Endodermal cell (in vitro differentiated cells): Measurements from ENCODE around the gene GARNL3. TPM values are rescaled to one million over a fixed set of nuclear protein-coding genes. Genes with fewer than 3 reads are reported as not detected.

Source experiments
- DNase-seq: peaks from one replicate; pipeline ENCODE4 v3.0.0-alpha.2; 2017
- H3K27ac ChIP-seq: 2 replicates; pipeline ENCODE4 v1.5.1; 2013; ENCODE audit warnings: mild to moderate bottlenecking, low read depth, low read length, moderate library complexity
- H3K27me3 ChIP-seq: 2 replicates; pipeline ENCODE4 v1.6.1; 2013; ENCODE audit warnings: mild to moderate bottlenecking, low read length, moderate library complexity; ENCODE audit not compliant: insufficient read depth, control insufficient read depth, poor library complexity, severe bottlenecking
- H3K36me3 ChIP-seq: 2 replicates; pipeline ENCODE4 v1.7.0; 2013; ENCODE audit warnings: mild to moderate bottlenecking, low read length, moderate library complexity; ENCODE audit not compliant: control insufficient read depth, insufficient read depth
- H3K4me1 ChIP-seq: one replicate; pipeline ENCODE4 v1.7.0; 2013; ENCODE audit warnings: low read length; ENCODE audit not compliant: control insufficient read depth, insufficient read depth
- H3K4me3 ChIP-seq: 2 replicates; pipeline ENCODE4 v1.5.1; 2013; ENCODE audit warnings: mild to moderate bottlenecking, low read length, moderate library complexity
- H3K9ac ChIP-seq: 2 replicates; pipeline ENCODE4 v1.6.1; 2013; ENCODE audit warnings: mild to moderate bottlenecking, low read length, moderate library complexity; ENCODE audit not compliant: poor library complexity, severe bottlenecking; ENCODE audit errors: extremely low read depth
- H3K9me3 ChIP-seq: 2 replicates; pipeline ENCODE4 v1.6.1; 2013; ENCODE audit warnings: mild to moderate bottlenecking, low read length, moderate library complexity; ENCODE audit not compliant: control insufficient read depth
- H3K27ac Mint-ChIP-seq: 2 replicates; pipeline ENCODE4 v1.8.0; 2020; ENCODE audit warnings: mixed read lengths
- H3K27me3 Mint-ChIP-seq: 2 replicates; pipeline ENCODE4 v1.8.0; 2021; ENCODE audit warnings: mild to moderate bottlenecking, mixed read lengths; ENCODE audit not compliant: insufficient read depth
- H3K36me3 Mint-ChIP-seq: 2 replicates; pipeline ENCODE4 v1.8.0; 2020; ENCODE audit warnings: low read depth, mixed read lengths
- H3K4me1 Mint-ChIP-seq: 2 replicates; pipeline ENCODE4 v1.8.0; 2020; ENCODE audit warnings: mixed read lengths
- H3K4me3 Mint-ChIP-seq: 2 replicates; pipeline ENCODE4 v1.8.0; 2020; ENCODE audit warnings: mild to moderate bottlenecking, moderate library complexity, mixed read lengths
- H3K9me3 Mint-ChIP-seq: 2 replicates; pipeline ENCODE4 v1.8.0; 2020; ENCODE audit warnings: mild to moderate bottlenecking, mixed read lengths
- WGBS, 2 experiments: methylation state at CpG; one replicate each; pipeline versions ENCODE4 v1.1.5 to v1.1.7; 2013; ENCODE audit warnings: missing lambda C conversion rate in 2 of 2, mixed read lengths in 1 of 2; ENCODE audit not compliant: insufficient coverage in 1 of 2, insufficient read length in 1 of 2; 5-methylcytosine and 5-hydroxymethylcytosine counted together
- total RNA-seq, 2 donors: library from RNA; stranded (reverse); fragmentation: NEBNext Ultra II Directional in 1 of 2; extraction: Animal tissue kit (Norgen Biotek cat#: 25700) in 1 of 2; gene quantifications; 2 replicates in 1 of 2; 3 replicates in 1 of 2; pipeline ENCODE4 v1.2.1, GENCODE V29; 2021
- TF ChIP-seq, protein P1 (sequence below): fragments of 200-600 bp; sonication (generic); conservative IDR thresholded peaks from 2 replicates; pipeline ENCODE4 v1.5.0; 2021; ENCODE audit warnings: antibody characterized with exemption, mild to moderate bottlenecking

Gene GARNL3
- total RNA-seq, 2 donors from 2014 or later = 7.2 to 12.8 TPM

DNA sequence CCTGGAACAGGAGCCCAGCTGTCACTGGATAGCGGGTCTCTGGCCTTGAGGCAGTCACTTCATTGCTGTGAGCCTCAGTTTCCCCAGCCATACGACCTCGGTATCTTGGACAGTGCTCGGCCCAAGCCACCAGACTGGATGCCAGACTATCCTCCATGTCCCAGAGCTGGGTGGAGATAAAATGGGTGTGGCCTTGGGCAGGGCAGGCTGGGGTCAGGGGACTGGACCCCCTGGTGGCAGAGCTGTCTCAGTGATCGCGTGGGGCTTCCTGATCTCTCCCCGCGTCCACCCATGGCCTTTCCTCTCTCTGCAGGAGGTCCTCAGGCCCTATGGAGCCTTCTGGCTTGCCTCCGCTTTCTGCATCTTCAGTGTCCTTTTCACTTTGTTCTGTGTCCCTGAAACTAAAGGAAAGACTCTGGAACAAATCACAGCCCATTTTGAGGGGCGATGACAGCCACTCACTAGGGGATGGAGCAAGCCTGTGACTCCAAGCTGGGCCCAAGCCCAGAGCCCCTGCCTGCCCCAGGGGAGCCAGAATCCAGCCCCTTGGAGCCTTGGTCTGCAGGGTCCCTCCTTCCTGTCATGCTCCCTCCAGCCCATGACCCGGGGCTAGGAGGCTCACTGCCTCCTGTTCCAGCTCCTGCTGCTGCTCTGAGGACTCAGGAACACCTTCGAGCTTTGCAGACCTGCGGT lies 142.4 kb downstream of the GARNL3 start:
- H3K9ac ChIP-seq = no peak overlapping the region
- peaks cover 15% of the 10 kb centered on the region for H3K36me3 ChIP-seq
- TF ChIP-seq, protein P1, sequence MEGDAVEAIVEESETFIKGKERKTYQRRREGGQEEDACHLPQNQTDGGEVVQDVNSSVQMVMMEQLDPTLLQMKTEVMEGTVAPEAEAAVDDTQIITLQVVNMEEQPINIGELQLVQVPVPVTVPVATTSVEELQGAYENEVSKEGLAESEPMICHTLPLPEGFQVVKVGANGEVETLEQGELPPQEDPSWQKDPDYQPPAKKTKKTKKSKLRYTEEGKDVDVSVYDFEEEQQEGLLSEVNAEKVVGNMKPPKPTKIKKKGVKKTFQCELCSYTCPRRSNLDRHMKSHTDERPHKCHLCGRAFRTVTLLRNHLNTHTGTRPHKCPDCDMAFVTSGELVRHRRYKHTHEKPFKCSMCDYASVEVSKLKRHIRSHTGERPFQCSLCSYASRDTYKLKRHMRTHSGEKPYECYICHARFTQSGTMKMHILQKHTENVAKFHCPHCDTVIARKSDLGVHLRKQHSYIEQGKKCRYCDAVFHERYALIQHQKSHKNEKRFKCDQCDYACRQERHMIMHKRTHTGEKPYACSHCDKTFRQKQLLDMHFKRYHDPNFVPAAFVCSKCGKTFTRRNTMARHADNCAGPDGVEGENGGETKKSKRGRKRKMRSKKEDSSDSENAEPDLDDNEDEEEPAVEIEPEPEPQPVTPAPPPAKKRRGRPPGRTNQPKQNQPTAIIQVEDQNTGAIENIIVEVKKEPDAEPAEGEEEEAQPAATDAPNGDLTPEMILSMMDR = no peak
- Mint-ChIP-seq H3K27me3 (no peaks in the 10 kb centered on the region), H3K4me1 (peaks cover 3% of the 10 kb centered on the region), H3K27ac (no peak overlapping the region), H3K36me3 (peaks cover 18% of the 10 kb centered on the region), H3K9me3 (no peaks in the 10 kb centered on the region), H3K4me3 (no peak overlapping the region)
- H3K27me3 ChIP-seq = no peaks in the 10 kb centered on the region
- peak overlapping the region; percentile 1 for H3K27ac ChIP-seq
- no peaks in the 10 kb centered on the region for H3K9me3 ChIP-seq
- WGBS, 2 experiments = 90 to 91% methylated on average over 13 of the region's 13 CpGs
- no peak for DNase-seq
- peaks cover 7% of the 10 kb centered on the region for H3K4me1 ChIP-seq
- H3K4me3 ChIP-seq = no peak overlapping the region

DNA sequence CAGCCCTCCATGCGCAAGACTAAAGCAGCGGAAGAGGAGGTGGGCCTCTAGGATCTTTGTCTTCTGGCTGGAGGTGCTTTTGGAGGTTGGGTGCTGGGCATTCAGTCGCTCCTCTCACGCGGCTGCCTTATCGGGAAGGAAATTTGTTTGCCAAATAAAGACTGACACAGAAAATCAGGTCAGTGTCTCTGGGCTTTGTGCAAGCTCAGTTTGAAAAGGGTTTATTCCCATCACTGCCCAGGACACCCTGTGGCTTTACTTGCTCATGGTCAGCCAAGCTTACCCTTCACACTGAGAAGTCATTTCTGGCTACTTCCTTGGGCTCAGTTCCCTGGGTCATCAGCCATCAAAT lies 142.9 kb downstream of the GARNL3 start:
- TF ChIP-seq, protein P1 = no peak
- no peaks in the 10 kb centered on the region for H3K27me3 ChIP-seq
- H3K4me3 ChIP-seq = no peak overlapping the region
- Mint-ChIP-seq H3K4me1 (peaks cover 3% of the 10 kb centered on the region), H3K9me3 (no peaks in the 10 kb centered on the region), H3K27me3 (no peaks in the 10 kb centered on the region), H3K4me3 (no peak overlapping the region), H3K27ac (no peak overlapping the region), H3K36me3 (peaks cover 18% of the 10 kb centered on the region)
- peak overlapping the region; percentile 1 for H3K27ac ChIP-seq
- no peak for DNase-seq
- H3K9me3 ChIP-seq = no peaks in the 10 kb centered on the region
- 77 to 89% methylated on average over 6 of the region's 6 CpGs for WGBS, 2 experiments
- H3K36me3 ChIP-seq = peaks cover 9% of the 10 kb centered on the region
- no peak overlapping the region for H3K9ac ChIP-seq
- H3K4me1 ChIP-seq = peaks cover 7% of the 10 kb centered on the region

DNA sequence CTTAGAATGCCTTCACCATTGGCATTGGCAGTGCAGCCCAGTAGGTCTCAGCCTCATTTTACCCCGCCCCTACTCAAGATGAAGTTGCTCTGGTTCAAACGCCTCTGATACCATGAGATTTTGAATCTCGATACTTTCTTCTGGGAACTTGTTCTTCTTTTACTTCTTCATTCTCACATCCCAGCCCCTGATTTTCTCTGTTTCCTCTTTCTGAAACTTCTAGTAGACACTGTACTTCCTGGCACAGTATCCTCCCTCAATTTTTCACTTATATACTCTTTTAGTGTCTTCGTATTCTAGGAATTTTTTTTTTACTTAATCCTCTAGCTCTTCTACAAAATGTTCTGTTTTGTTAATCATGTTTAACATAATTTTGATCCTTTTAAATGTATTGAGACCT lies 146.5 kb downstream of the GARNL3 start:
- no peak overlapping the region for H3K9ac ChIP-seq
- H3K4me3 ChIP-seq = no peak overlapping the region
- peaks cover 3% of the 10 kb centered on the region for H3K4me1 Mint-ChIP-seq
- peaks cover 6% of the 10 kb centered on the region for H3K36me3 ChIP-seq
- H3K9me3 ChIP-seq = no peaks in the 10 kb centered on the region
- no peak overlapping the region for H3K27ac ChIP-seq
- H3K27ac Mint-ChIP-seq = no peak overlapping the region
- peaks cover 7% of the 10 kb centered on the region for H3K4me1 ChIP-seq
- peaks cover 18% of the 10 kb centered on the region for H3K36me3 Mint-ChIP-seq
- no peaks in the 10 kb centered on the region for H3K27me3 Mint-ChIP-seq
- TF ChIP-seq, protein P1 = no peak
- no peak for DNase-seq
- H3K27me3 ChIP-seq = no peaks in the 10 kb centered on the region
- no peak overlapping the region for H3K4me3 Mint-ChIP-seq
- 92 to 98% methylated on average over 3 to 4 of the region's 4 CpGs for WGBS, 2 experiments
- no peaks in the 10 kb centered on the region for H3K9me3 Mint-ChIP-seq
